Heart left ventricle (tissue), 16 donors: ENCODE measurements around the gene COX7A2. TPM values are rescaled to one million over a fixed set of nuclear protein-coding genes. Genes with fewer than 3 reads are reported as not detected.
A peak's percentile ranks its signal among the peaks of the same experiment; 100 is the strongest.

Source experiments
- ATAC-seq, 4 donors: fragments of 200-7000 bp; cut with Tn5 transposase; one replicate each; pipeline ENCODE4 v1.9.1; 2020 to 2022; ENCODE audit warnings: moderate library complexity in 4 of 4, mild to moderate bottlenecking in 3 of 4, moderate number of reproducible peaks in 1 of 4
- DNase-seq, 5 donors: peaks; one replicate each; pipeline ENCODE4 v3.0.0-alpha.2; 2020
- H3K27ac ChIP-seq, 12 donors: fragments of 200-600 bp; sonication (generic) in 4 of 12; one replicate each; pipeline versions ENCODE4 v1.5.0 to v1.8.0; 2016 to 2022; ENCODE audit warnings: mild to moderate bottlenecking in 2 of 12
- H3K27me3 ChIP-seq, 9 donors: fragments of 200-600 bp; sonication (generic) in 2 of 9; one replicate each; pipeline versions ENCODE4 v1.5.1 to v1.8.0; 2016 to 2022; ENCODE audit warnings: mild to moderate bottlenecking in 3 of 9
- H3K36me3 ChIP-seq, 9 donors: fragments of 200-600 bp; sonication (generic) in 2 of 9; one replicate each; pipeline versions ENCODE4 v1.5.0 to v1.8.0; 2018 to 2022; ENCODE audit warnings: mild to moderate bottlenecking in 2 of 9
- H3K4me1 ChIP-seq, 12 donors: fragments of 200-600 bp; sonication (generic) in 4 of 12; one replicate each; pipeline versions ENCODE4 v1.5.0 to v1.8.0; 2016 to 2022; ENCODE audit warnings: mild to moderate bottlenecking in 3 of 12
- H3K4me3 ChIP-seq, 12 donors: fragments of 200-600 bp; sonication (generic) in 4 of 12; one replicate each; pipeline versions ENCODE4 v1.5.0 to v1.8.0; 2017 to 2022; ENCODE audit warnings: mild to moderate bottlenecking in 9 of 12, moderate library complexity in 4 of 12
- H3K9me3 ChIP-seq, 12 donors: fragments of 200-600 bp; sonication (generic) in 4 of 12; one replicate each; pipeline versions ENCODE4 v1.5.0 to v1.8.0; 2016 to 2022; ENCODE audit warnings: mild to moderate bottlenecking in 1 of 12
- POLR2A ChIP-seq, 2 donors: fragments of 450-650 bp; IDR thresholded peaks; one replicate each; pipeline ENCODE4 v1.6.1; 2017; ENCODE audit warnings: antibody characterized with exemption in 2 of 2, mild to moderate bottlenecking in 2 of 2, moderate library complexity in 2 of 2
- WGBS, 4 donors: extraction: QIAGEN DNeasy Blood & Tissue Kit in 2 of 4; methylation state at CpG; one replicate each; pipeline versions ENCODE4 v1.1.5 to v1.1.7; 2013 to 2018; 5-methylcytosine and 5-hydroxymethylcytosine counted together
- intact Hi-C, 10 donors: fragments of 100-400 bp; cut with DNase I; formaldehyde crosslinking; loops; one replicate each; pipeline versions ENCODE4 v1.11.1 to v1.14.2; 2022
- polyA plus RNA-seq, 2 donors: library from polyadenylated mRNA; stranded (reverse); fragments of 200-250 nt; gene quantifications; one replicate each; pipeline ENCODE4 v1.2.3, GENCODE V29; 2013
- total RNA-seq, 9 donors: library from RNA; depleted of rRNA in 2 of 9; stranded (reverse); fragments of >200 nt in 2 of 9; fragmentation: NEBNext Ultra II Directional in 3 of 9; extraction: Animal tissue kit (Norgen Biotek cat#: 25700) in 3 of 9; gene quantifications; one replicate each; pipeline versions ENCODE4 v1.1.0 to v1.2.4, GENCODE V29; 2016 to 2023
- TF ChIP-seq, protein P1 (sequence below), 12 donors: fragments of 200-600 bp; sonication (generic) in 4 of 12; IDR thresholded peaks; one replicate each; pipeline versions ENCODE4 v1.5.0 to v1.8.0; 2018 to 2022; ENCODE audit warnings: antibody characterized with exemption in 12 of 12, mild to moderate bottlenecking in 5 of 12
- donor health status: ischemic (EF 13 %, LVEDD 7.1; RV severe dilation, severe dysfunction).
- donor health status: healthy with polysubstance abuse.
- donor health status: DM: no; HTN: yes; CAD: no.
- donor health status: DM: no; HTN: no; CAD: no.
- donor health status: ischemic (EF 25% LVEDD 6.9; RV normal size, moderate dysfunction).
- donor health status: ischemic (EF 25% LVEDD 5.7; RV mildly dilated, moderate dysfunction).
- donor health status: healthy.
- donor health status: DM: yes; HTN: yes; CAD: no.
- donor health status: ischemic (EF 35%, LVEDD 5.7; RV mildly dilated, moderate dysfunction).
- donor health status: nonischemic (EF 11% LVEDD 7.7; RV severe dilation, severe dysfunction).
- donor health status: DM: yes; HTN: yes; CAD: no.
- donor health status: PGD.
- donor health status: ischemic (EF 29% LVEDD 5.4; RV normal size, mild dysfunction).
- donor health status: nonischemic (EF 23%, LVEDD 6.1; RV moderate dilation, normal function).

Gene COX7A2
- total and polyA plus RNA-seq, 11 donors = 646 to 1,466 (median 1,110) TPM

DNA sequence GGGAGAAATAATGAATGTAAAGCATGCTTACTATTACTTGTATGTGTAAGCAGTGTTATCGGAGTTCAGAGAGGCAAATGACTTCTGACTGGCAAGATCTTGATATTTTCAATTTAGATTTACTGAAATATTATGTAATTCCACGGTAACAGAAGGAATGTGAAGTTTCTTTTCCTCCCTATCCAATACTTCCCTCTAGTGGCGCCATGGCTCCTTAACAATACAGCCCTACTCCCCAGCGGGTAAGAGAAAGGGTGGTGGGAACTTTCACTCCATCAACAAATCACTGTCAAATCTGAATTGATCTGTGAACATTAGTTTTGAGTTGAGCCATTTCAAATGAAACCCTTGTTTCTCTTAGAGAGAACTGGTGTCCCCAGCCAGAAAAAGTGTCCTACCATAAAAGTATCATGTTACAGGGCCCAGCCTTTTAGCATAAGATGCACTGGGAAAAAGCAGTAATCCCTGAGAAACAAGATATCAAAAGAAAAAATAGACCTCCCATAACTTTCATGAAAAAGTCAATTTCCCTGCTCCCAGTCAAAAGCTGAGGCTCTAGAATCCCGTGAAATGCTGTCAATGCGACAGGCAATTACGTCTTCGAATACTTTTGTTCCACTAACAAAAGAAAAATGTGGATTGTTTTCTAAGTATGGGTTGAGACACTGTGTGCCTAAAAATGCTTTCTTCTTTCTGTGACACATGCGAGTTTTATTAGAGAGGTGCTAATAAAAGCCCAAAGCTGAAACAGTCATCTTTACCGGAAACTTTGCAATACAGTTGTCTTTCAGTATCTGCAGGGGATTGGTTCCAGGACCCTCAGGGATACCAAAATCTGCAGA lies 12.9 kb downstream of the COX7A2 start:
- H3K4me3 ChIP-seq = peak overlapping the region in 5 of 12 donors; percentile 16 to 26 (median 16)
- peak; percentile 64 to 83 (median 72) for ATAC-seq
- 55 to 58% (median 57%) methylated on average over 10 of the region's 10 CpGs for WGBS, 4 donors

DNA sequence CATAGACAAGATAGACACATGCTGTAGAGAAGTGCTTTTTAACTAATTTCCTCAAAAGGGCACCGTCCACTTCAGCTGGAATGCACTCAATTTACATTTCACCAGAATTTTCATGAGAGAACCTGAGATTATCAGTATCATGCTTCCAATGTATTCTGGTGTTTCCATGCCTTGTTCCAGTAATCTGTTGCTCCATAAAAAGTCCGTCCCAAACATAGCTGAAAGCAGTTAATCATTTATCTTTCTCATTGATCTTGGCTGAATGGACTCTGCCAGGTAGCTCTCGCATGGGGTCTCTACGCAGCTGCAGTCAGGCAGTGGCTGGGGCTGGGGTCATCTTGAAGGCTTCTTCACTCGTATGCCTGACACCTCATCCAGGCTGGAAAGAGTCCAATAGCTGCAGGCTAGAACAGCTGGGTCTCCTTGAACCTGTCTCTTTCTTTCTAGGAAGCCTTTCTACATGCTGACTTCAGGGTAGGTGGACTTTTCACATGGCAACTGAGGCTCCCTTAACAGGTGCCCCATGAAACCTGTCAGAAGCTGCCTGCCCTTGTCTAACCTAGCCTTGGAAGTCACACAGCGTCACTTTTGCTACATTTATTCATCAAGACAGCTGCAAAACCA lies 19.2 kb downstream of the COX7A2 start:
- ATAC-seq (no peak), DNase-seq (no peak)
- H3K27me3 ChIP-seq = no peaks in the 10 kb centered on the region
- TF ChIP-seq POLR2A (IDR thresholded peaks at IDR 0.05) = no peak
- TF ChIP-seq, protein P1, sequence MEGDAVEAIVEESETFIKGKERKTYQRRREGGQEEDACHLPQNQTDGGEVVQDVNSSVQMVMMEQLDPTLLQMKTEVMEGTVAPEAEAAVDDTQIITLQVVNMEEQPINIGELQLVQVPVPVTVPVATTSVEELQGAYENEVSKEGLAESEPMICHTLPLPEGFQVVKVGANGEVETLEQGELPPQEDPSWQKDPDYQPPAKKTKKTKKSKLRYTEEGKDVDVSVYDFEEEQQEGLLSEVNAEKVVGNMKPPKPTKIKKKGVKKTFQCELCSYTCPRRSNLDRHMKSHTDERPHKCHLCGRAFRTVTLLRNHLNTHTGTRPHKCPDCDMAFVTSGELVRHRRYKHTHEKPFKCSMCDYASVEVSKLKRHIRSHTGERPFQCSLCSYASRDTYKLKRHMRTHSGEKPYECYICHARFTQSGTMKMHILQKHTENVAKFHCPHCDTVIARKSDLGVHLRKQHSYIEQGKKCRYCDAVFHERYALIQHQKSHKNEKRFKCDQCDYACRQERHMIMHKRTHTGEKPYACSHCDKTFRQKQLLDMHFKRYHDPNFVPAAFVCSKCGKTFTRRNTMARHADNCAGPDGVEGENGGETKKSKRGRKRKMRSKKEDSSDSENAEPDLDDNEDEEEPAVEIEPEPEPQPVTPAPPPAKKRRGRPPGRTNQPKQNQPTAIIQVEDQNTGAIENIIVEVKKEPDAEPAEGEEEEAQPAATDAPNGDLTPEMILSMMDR (IDR thresholded peaks at IDR 0.05) = no peak
- intact Hi-C loops = no loop called here
- H3K9me3 ChIP-seq = no peaks in the 10 kb centered on the region
- H3K27ac ChIP-seq = no peak overlapping the region
- 77 to 86% (median 81%) methylated on average over 6 of the region's 6 CpGs for WGBS, 4 donors
- H3K4me3 ChIP-seq = no peak overlapping the region
- peaks cover 0 to 8% (median 0%) of the 10 kb centered on the region in 12 donors for H3K4me1 ChIP-seq
- no peaks in the 10 kb centered on the region for H3K36me3 ChIP-seq

More for the DNA sequence above, 12.9 kb downstream of the COX7A2 start:
- intact Hi-C loops = no loop called here
- DNase-seq = peak in 1 of 5 donors; percentile 29
- Histone ChIP-seq H3K27me3 (no peaks in the 10 kb centered on the region), H3K36me3 (peaks cover 0 to under 1% (median 0%) of the 10 kb centered on the region in 9 donors), H3K4me1 (peaks cover 0 to 27% (median 12%) of the 10 kb centered on the region in 12 donors), H3K27ac (no peak overlapping the region), H3K9me3 (no peaks in the 10 kb centered on the region)
- TF ChIP-seq, protein P1 (IDR thresholded peaks at IDR 0.05) = peak; percentile 50 to 83 (median 73)
- TF ChIP-seq POLR2A (IDR thresholded peaks at IDR 0.05) = no peak

DNA sequence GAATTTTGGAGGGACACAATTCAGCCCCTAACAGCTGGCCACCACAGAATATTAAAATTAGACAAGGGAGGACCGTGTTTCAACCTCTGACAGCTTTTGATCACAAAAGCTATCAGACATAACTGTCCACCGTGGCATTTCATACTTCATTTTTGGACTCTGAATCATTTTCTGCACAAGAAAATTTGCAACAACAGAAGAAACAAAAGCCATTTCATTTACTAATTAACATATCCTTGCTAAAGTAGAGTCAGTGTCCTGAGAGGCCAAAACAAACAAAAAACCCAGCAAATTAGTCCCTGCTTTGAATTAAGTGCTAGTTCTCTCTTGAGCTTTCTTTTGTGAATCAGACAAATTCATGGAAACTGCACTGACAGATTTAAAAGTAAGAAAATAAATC lies 20.2 kb downstream of the COX7A2 start:
- no peaks in the 10 kb centered on the region for H3K36me3 ChIP-seq
- peak overlapping the region in 2 of 12 donors; percentile 31 to 49 for H3K27ac ChIP-seq
- intact Hi-C loops = no loop called here
- H3K4me3 ChIP-seq = no peak overlapping the region
- TF ChIP-seq, protein P1 (IDR thresholded peaks at IDR 0.05) = no peak
- TF ChIP-seq POLR2A (IDR thresholded peaks at IDR 0.05) = no peak
- H3K4me1 ChIP-seq = peaks cover 0 to 8% (median 0%) of the 10 kb centered on the region in 12 donors
- DNase-seq (no peak), ATAC-seq (no peak)
- H3K27me3 ChIP-seq = no peaks in the 10 kb centered on the region
- 72 to 75% (median 73%) methylated on average over 2 of the region's 2 CpGs for WGBS, 4 donors
- H3K9me3 ChIP-seq = no peaks in the 10 kb centered on the region

DNA sequence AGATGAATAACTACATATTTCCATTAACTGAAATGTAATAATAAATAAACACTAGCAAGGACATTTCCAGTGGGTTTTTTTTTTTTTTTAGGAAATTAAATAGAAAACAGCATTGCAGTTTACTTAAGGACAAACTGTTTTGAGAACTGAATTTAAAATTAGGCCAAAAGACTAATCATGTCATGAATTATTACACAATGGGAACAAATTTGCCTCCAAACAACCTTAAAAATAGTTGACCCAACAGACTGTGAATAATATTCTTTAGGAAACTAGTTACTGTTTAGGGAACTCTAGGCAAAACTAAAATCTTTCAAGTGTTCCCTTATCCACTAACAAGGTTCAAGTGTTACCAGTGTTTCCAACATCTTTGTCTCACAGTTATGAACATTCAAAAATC lies 21.3 kb downstream of the COX7A2 start:
- intact Hi-C loops = no loop called here
- TF ChIP-seq, protein P1 (IDR thresholded peaks at IDR 0.05) = no peak
- no peak for TF ChIP-seq POLR2A (IDR thresholded peaks at IDR 0.05)

More for the DNA sequence above, 21.3 kb downstream of the COX7A2 start:
- H3K27ac ChIP-seq = peak overlapping the region in 3 of 12 donors; percentile 27 to 49 (median 40)
- no peaks in the 10 kb centered on the region for H3K9me3 ChIP-seq
- peaks cover 0 to 13% (median 8%) of the 10 kb centered on the region in 12 donors for H3K4me1 ChIP-seq
- DNase-seq (no peak), ATAC-seq (peak in 1 of 4 donors; percentile 41)
- H3K36me3 ChIP-seq = no peaks in the 10 kb centered on the region
- H3K4me3 ChIP-seq = no peak overlapping the region
- no peaks in the 10 kb centered on the region for H3K27me3 ChIP-seq
